Measurements from ENCODE around the gene CERS6.
"Not testable (repeated sequence)": the region's sequence is repeated elsewhere in the genome, so short reads cannot be mapped to it uniquely, and the experiment has no call there.

Gene CERS6

GRCh38 chr2:168649105-168649504 is 193.0 kb downstream of the CERS6 start:
- DNase-seq, result no peak

GRCh38 chr2:168649562-168649961 is 193.5 kb downstream of the CERS6 start:
- no peak for DNase-seq

- DNase-seq, result no peak
Measured at GRCh38 chr2:168650139-168650538, 194.1 kb downstream of the CERS6 start.

- DNase-seq, result no peak
Measured at GRCh38 chr2:168650781-168651180, 194.7 kb downstream of the CERS6 start.

- DNase-seq, result no peak
Measured at GRCh38 chr2:168652997-168653921, 197.2 kb downstream of the CERS6 start.

GRCh38 chr2:168654705-168655104 is 198.6 kb downstream of the CERS6 start:
- DNase-seq, result no peak

GRCh38 chr2:168655207-168655606 is 199.1 kb downstream of the CERS6 start:
- no peak for DNase-seq

GRCh38 chr2:168657378-168657777 is 201.3 kb downstream of the CERS6 start:
- DNase-seq, result not testable (repeated sequence)

- DNase-seq, result no peak
Measured at GRCh38 chr2:168658706-168659105, 202.6 kb downstream of the CERS6 start.

GRCh38 chr2:168660870-168661862 is 205.1 kb downstream of the CERS6 start:
- DNase-seq, result no peak

- DNase-seq, result no peak
Measured at GRCh38 chr2:168661863-168662256, 205.8 kb downstream of the CERS6 start.

- no peak for DNase-seq
Measured at GRCh38 chr2:168662651-168663208, 206.7 kb downstream of the CERS6 start.

- DNase-seq, result no peak
Measured at GRCh38 chr2:168663993-168664392, 207.9 kb downstream of the CERS6 start.

GRCh38 chr2:168664715-168665114 is 208.6 kb downstream of the CERS6 start:
- not testable (repeated sequence) for DNase-seq

- DNase-seq, result no peak
Measured at GRCh38 chr2:168666339-168666738, 210.3 kb downstream of the CERS6 start.

- no peak for DNase-seq
Measured at GRCh38 chr2:168667156-168667555, 211.1 kb downstream of the CERS6 start.

- no peak for DNase-seq
Measured at GRCh38 chr2:168669151-168669550, 213.1 kb downstream of the CERS6 start.

GRCh38 chr2:168670478-168670877 is 214.4 kb downstream of the CERS6 start:
- DNase-seq, result no peak

- DNase-seq, result no peak
Measured at GRCh38 chr2:168671932-168672331, 215.9 kb downstream of the CERS6 start.

GRCh38 chr2:168673265-168674189 is 217.5 kb downstream of the CERS6 start:
- no peak for DNase-seq

- no peak for DNase-seq
Measured at GRCh38 chr2:168678153-168678853, 222.2 kb downstream of the CERS6 start.
